Measurements from ENCODE around the gene TEKTIP1.

TEKTIP1 gene

DNA sequence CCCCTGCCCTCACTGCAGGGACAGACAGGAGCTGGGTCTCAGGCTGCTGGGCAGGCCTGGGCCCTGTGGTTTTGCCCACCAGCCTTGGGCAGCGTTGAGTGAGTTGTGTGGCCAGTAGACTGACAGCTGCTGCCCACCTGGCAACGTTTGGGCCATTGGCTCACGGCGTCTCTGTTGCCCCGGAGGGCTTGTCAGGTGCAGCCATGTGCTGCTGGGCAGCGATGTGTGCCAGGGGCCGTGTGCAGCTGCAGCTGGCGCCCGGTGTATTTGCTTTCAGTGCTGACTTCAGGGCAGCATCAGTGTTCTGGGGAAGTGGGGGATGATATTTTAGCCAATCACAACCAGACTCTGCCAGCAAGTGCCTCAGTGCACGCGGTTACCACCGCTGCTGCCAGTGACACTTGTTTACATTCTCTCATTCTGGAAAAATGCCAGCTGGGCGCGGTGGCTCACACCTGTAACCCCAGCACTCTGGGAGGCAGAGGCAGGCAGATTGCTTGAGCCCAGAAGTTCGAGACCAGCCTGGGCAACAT, 22.2 kb upstream of the TEKTIP1 start:
- H3K27ac ChIP-seq (ENCODE audit: low read depth in 2 of 2, low read length in 2 of 2) = no peak overlapping the region
- H3K36me3 ChIP-seq (ENCODE audit: control insufficient read depth in 2 of 2, insufficient read depth in 2 of 2, low read length in 2 of 2) = peaks cover 5 to 15% of the 10 kb centered on the region in 2 donors
- H3K4me1 ChIP-seq (ENCODE audit: control insufficient read depth in 2 of 2, insufficient read depth in 2 of 2, low read length in 2 of 2) = peaks cover 0 to 2% of the 10 kb centered on the region in 2 donors
- H3K4me3 ChIP-seq (ENCODE audit: low read length in 2 of 2) = no peak overlapping the region
- no peaks in the 10 kb centered on the region for H3K27me3 ChIP-seq (ENCODE audit: control insufficient read depth in 2 of 2, insufficient read depth in 2 of 2, low read length in 2 of 2)
- no peaks in the 10 kb centered on the region for H3K9me3 ChIP-seq (ENCODE audit: control insufficient read depth in 2 of 2, low read length in 2 of 2)
- H3K9ac ChIP-seq (ENCODE audit: low read depth in 1 of 2, low read length in 2 of 2) = no peak overlapping the region

DNA sequence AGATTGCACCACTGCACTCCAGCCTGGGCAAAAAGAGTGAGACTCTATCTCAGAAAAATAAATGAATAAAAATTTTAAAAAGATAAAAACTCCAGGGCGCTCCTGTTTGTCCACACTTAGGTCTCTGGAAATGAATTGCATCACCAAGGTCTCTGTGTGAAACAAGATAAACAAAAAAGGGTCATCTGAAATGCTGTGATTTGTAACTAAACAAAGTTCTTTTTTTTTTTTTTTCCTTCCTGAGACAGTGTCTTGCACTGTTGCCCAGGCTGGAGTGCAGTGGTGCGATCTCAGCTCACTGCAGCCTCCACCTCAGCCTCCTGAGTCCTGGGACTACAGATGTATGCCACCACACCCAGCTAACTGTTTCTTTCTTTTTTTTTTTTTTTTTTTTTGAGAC, 21.3 kb upstream of the TEKTIP1 start:
- no peaks in the 10 kb centered on the region for H3K9me3 ChIP-seq (ENCODE audit: control insufficient read depth in 2 of 2, low read length in 2 of 2)
- no peak overlapping the region for H3K27ac ChIP-seq (ENCODE audit: low read depth in 2 of 2, low read length in 2 of 2)
- no peak overlapping the region for H3K9ac ChIP-seq (ENCODE audit: low read depth in 1 of 2, low read length in 2 of 2)
- H3K36me3 ChIP-seq (ENCODE audit: control insufficient read depth in 2 of 2, insufficient read depth in 2 of 2, low read length in 2 of 2) = peaks cover 7 to 19% of the 10 kb centered on the region in 2 donors
- no peaks in the 10 kb centered on the region for H3K27me3 ChIP-seq (ENCODE audit: control insufficient read depth in 2 of 2, insufficient read depth in 2 of 2, low read length in 2 of 2)
- no peak overlapping the region for H3K4me3 ChIP-seq (ENCODE audit: low read length in 2 of 2)
- peaks cover 0 to 2% of the 10 kb centered on the region in 2 donors for H3K4me1 ChIP-seq (ENCODE audit: control insufficient read depth in 2 of 2, insufficient read depth in 2 of 2, low read length in 2 of 2)

DNA sequence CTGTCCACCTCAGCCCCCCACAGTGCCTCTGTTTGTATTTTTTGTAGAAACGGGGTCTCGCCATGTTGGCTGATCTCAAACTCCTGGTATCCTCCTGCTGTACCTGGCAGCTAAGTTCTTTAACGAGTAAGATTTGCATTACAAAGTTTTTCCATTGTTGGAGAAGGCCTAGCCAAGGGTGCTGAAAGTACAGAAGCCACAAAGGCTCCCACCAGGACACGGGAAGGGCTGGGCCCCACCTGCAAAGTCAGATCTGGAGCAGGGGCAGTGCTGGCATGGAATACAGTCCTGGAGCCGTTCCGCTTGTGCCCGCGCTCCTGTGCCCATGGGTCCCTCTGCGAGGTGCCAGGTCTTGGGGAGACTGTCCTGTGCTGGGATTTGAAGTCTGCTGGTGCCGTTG, 20.7 kb upstream of the TEKTIP1 start:
- H3K27ac ChIP-seq (ENCODE audit: low read depth in 2 of 2, low read length in 2 of 2) = no peak overlapping the region
- no peak overlapping the region for H3K4me3 ChIP-seq (ENCODE audit: low read length in 2 of 2)
- no peak overlapping the region for H3K9ac ChIP-seq (ENCODE audit: low read depth in 1 of 2, low read length in 2 of 2)
- peaks cover 0 to 2% of the 10 kb centered on the region in 2 donors for H3K4me1 ChIP-seq (ENCODE audit: control insufficient read depth in 2 of 2, insufficient read depth in 2 of 2, low read length in 2 of 2)
- no peaks in the 10 kb centered on the region for H3K27me3 ChIP-seq (ENCODE audit: control insufficient read depth in 2 of 2, insufficient read depth in 2 of 2, low read length in 2 of 2)
- H3K9me3 ChIP-seq (ENCODE audit: control insufficient read depth in 2 of 2, low read length in 2 of 2) = no peaks in the 10 kb centered on the region
- H3K36me3 ChIP-seq (ENCODE audit: control insufficient read depth in 2 of 2, insufficient read depth in 2 of 2, low read length in 2 of 2) = peaks cover 11 to 19% of the 10 kb centered on the region in 2 donors

DNA sequence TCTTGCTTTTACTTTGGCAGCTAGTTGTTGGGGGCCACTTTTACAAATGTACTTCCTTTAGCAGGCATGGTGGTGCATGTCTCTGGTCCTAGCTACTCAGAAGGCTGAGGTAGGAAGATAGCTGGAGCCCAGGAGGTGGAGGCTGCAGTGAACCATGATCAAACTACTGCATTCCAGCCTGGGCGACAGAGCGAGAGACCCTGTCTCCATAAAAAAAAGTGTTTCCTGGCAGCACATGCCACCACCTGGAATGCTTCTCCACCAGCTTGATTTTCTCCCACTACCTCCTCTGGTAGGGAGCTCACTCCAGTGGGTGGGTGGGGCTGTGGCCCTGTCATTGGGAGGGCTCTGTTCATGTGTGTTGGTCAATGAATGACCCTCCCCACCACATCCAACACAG, 20.3 kb upstream of the TEKTIP1 start:
- no peaks in the 10 kb centered on the region for H3K27me3 ChIP-seq (ENCODE audit: control insufficient read depth in 2 of 2, insufficient read depth in 2 of 2, low read length in 2 of 2)
- peaks cover 0 to 2% of the 10 kb centered on the region in 2 donors for H3K4me1 ChIP-seq (ENCODE audit: control insufficient read depth in 2 of 2, insufficient read depth in 2 of 2, low read length in 2 of 2)

DNA sequence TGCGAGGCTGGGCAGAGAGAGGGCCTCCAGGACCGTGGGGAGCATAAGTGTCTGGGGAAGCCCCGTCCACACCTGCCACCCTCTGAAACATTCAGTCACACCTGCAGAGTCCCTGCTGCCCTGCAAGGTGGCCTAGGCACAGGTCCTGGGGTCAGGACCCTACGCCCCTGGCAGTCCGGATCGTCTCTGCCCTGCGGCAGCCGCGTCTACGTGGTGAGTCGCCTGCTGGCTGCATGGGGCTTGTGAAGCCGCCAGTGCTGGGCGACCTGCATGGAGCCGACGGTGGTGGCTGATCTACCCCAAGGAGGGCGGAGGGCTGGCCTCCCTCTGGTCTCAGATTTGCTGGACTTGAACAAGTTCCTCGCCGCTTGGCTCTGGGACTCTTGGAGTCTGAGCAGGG, 19.8 kb upstream of the TEKTIP1 start:
- Histone ChIP-seq H3K9ac (ENCODE audit: low read depth in 1 of 2, low read length in 2 of 2) (no peak overlapping the region), H3K27ac (ENCODE audit: low read depth in 2 of 2, low read length in 2 of 2) (no peak overlapping the region), H3K4me1 (ENCODE audit: control insufficient read depth in 2 of 2, insufficient read depth in 2 of 2, low read length in 2 of 2) (peaks cover 0 to 2% of the 10 kb centered on the region in 2 donors), H3K27me3 (ENCODE audit: control insufficient read depth in 2 of 2, insufficient read depth in 2 of 2, low read length in 2 of 2) (no peaks in the 10 kb centered on the region), H3K9me3 (ENCODE audit: control insufficient read depth in 2 of 2, low read length in 2 of 2) (no peaks in the 10 kb centered on the region), H3K36me3 (ENCODE audit: control insufficient read depth in 2 of 2, insufficient read depth in 2 of 2, low read length in 2 of 2) (peaks cover 18 to 26% of the 10 kb centered on the region in 2 donors), H3K4me3 (ENCODE audit: low read length in 2 of 2) (no peak overlapping the region)

More for the DNA sequence above, 20.3 kb upstream of the TEKTIP1 start:
- H3K27ac ChIP-seq (ENCODE audit: low read depth in 2 of 2, low read length in 2 of 2) = no peak overlapping the region
- H3K36me3 ChIP-seq (ENCODE audit: control insufficient read depth in 2 of 2, insufficient read depth in 2 of 2, low read length in 2 of 2) = peaks cover 15 to 22% of the 10 kb centered on the region in 2 donors
- no peak overlapping the region for H3K9ac ChIP-seq (ENCODE audit: low read depth in 1 of 2, low read length in 2 of 2)
- H3K4me3 ChIP-seq (ENCODE audit: low read length in 2 of 2) = no peak overlapping the region
- no peaks in the 10 kb centered on the region for H3K9me3 ChIP-seq (ENCODE audit: control insufficient read depth in 2 of 2, low read length in 2 of 2)

DNA sequence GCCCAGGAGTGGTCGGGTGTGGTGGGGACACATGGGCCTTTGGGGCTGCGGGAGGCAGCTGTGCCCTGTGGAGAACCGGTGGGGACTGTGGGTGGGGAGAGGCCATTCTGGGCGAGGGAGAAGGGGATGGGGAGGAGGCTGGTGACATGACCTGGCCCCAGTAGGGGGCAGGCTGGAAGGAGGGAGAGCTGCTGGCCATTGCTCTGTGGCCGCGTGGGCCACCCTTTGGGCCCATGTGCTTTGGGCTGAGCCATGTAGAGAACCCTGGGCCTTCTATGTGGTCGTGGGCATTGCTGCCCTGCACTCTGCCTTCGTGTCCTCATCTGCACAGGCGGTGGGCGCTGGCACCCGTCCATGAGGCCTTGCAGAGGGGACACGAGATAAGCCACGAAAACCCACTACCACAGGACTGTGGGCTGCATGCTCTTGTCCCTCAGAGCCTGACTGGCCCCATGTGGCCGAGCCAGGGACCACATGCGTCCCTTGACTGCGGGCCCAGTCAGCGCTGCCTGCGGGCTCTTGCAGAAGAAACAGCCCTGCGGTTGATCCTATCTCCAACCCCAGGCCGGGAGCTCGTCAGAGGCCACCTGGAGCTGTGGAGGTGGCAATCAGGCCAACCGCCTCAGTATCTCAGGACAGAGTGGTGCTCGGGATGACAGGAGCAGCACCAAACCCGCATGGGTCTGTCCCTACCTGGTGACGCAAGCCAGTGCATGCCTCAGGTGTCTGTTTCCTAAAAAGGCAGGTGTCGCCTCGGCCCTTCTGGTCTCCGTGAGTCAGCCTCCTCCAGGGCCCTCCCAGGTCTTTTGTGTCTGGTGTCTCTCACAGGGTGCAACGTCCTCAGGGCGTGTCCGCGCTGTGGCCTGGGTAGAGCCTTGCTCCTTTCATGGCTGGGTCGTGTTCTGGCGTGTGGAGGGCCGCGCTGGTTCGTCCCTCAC, 18.5 kb upstream of the TEKTIP1 start:
- Histone ChIP-seq H3K4me1 (ENCODE audit: control insufficient read depth in 2 of 2, insufficient read depth in 2 of 2, low read length in 2 of 2) (peaks cover 0 to 2% of the 10 kb centered on the region in 2 donors), H3K27me3 (ENCODE audit: control insufficient read depth in 2 of 2, insufficient read depth in 2 of 2, low read length in 2 of 2) (no peaks in the 10 kb centered on the region), H3K9me3 (ENCODE audit: control insufficient read depth in 2 of 2, low read length in 2 of 2) (no peaks in the 10 kb centered on the region), H3K27ac (ENCODE audit: low read depth in 2 of 2, low read length in 2 of 2) (no peak overlapping the region), H3K9ac (ENCODE audit: low read depth in 1 of 2, low read length in 2 of 2) (no peak overlapping the region), H3K36me3 (ENCODE audit: control insufficient read depth in 2 of 2, insufficient read depth in 2 of 2, low read length in 2 of 2) (peaks cover 28 to 37% of the 10 kb centered on the region in 2 donors), H3K4me3 (ENCODE audit: low read length in 2 of 2) (no peak overlapping the region)

DNA sequence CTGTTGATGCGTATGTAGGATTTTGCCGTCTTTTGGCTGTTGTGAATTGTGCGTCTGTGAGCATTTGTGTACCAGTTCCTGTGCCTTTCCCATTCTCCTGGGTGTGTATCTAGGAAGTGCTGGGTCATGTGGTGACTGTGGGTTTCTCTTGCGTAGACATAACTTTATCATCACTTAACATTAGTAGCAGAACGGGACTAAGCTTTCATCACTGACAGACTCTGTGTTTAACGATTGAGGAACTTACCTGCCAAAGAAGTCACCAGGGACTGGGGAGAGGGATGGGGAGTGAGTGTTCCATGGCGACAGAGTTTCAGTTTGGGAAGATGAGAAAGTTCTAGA, 17.9 kb upstream of the TEKTIP1 start:
- Histone ChIP-seq H3K27ac (ENCODE audit: low read depth in 2 of 2, low read length in 2 of 2) (no peak overlapping the region), H3K9me3 (ENCODE audit: control insufficient read depth in 2 of 2, low read length in 2 of 2) (no peaks in the 10 kb centered on the region), H3K4me1 (ENCODE audit: control insufficient read depth in 2 of 2, insufficient read depth in 2 of 2, low read length in 2 of 2) (peaks cover 0 to 2% of the 10 kb centered on the region in 2 donors), H3K9ac (ENCODE audit: low read depth in 1 of 2, low read length in 2 of 2) (no peak overlapping the region), H3K27me3 (ENCODE audit: control insufficient read depth in 2 of 2, insufficient read depth in 2 of 2, low read length in 2 of 2) (no peaks in the 10 kb centered on the region), H3K4me3 (ENCODE audit: low read length in 2 of 2) (no peak overlapping the region), H3K36me3 (ENCODE audit: control insufficient read depth in 2 of 2, insufficient read depth in 2 of 2, low read length in 2 of 2) (peaks cover 33 to 37% of the 10 kb centered on the region in 2 donors)

DNA sequence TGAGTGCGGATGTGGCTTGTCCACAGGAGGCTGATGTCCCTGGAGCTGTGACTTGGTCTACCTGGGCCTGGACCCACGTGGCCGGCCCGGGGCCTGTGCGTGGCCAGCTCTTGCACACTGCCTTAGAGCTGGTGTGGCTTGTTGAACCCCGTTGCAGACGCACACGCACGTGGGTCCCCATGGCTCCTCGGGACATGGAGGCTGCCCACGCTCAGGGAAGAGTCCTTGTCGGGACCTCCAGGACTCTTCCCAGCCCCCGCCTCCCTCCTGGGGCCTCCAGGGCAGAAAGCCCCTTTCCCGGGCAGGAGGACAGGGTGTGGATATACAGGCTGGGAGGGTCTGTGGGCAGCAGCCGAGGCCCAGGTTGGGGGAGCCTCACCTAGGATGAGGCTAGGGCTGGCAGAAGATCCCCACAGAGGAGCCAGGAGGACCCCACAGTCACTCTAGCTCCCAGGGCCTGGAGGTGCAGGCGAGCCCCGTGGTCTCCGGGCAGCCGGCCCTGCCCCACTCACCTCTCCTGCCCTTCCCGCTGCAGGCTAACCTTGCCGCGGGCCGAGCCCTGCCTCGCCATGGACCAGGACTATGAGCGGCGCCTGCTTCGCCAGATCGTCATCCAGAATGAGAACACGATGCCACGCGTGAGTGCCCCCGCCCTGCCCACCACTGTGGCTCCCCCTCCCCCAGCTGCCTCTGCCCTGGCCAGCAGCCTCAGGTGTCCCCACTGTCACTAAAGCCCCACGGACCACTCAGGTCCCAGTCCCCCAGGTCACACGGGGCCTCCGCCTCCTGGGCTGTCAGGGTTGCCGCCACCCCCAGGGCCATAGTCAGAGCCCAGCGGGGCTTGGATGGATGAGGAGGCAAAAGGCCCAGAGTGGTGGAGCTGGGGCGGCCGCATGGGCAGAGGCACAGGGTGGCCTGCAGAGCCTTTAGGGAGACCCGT, 16.3 kb upstream of the TEKTIP1 start:
- no peaks in the 10 kb centered on the region for H3K27me3 ChIP-seq (ENCODE audit: control insufficient read depth in 2 of 2, insufficient read depth in 2 of 2, low read length in 2 of 2)
- no peak overlapping the region for H3K4me3 ChIP-seq (ENCODE audit: low read length in 2 of 2)
- H3K9ac ChIP-seq (ENCODE audit: low read depth in 1 of 2, low read length in 2 of 2) = no peak overlapping the region
- no peaks in the 10 kb centered on the region for H3K4me1 ChIP-seq (ENCODE audit: control insufficient read depth in 2 of 2, insufficient read depth in 2 of 2, low read length in 2 of 2)
- no peak overlapping the region for H3K27ac ChIP-seq (ENCODE audit: low read depth in 2 of 2, low read length in 2 of 2)
- H3K9me3 ChIP-seq (ENCODE audit: control insufficient read depth in 2 of 2, low read length in 2 of 2) = no peaks in the 10 kb centered on the region
- peaks cover 44 to 48% of the 10 kb centered on the region in 2 donors for H3K36me3 ChIP-seq (ENCODE audit: control insufficient read depth in 2 of 2, insufficient read depth in 2 of 2, low read length in 2 of 2)

DNA sequence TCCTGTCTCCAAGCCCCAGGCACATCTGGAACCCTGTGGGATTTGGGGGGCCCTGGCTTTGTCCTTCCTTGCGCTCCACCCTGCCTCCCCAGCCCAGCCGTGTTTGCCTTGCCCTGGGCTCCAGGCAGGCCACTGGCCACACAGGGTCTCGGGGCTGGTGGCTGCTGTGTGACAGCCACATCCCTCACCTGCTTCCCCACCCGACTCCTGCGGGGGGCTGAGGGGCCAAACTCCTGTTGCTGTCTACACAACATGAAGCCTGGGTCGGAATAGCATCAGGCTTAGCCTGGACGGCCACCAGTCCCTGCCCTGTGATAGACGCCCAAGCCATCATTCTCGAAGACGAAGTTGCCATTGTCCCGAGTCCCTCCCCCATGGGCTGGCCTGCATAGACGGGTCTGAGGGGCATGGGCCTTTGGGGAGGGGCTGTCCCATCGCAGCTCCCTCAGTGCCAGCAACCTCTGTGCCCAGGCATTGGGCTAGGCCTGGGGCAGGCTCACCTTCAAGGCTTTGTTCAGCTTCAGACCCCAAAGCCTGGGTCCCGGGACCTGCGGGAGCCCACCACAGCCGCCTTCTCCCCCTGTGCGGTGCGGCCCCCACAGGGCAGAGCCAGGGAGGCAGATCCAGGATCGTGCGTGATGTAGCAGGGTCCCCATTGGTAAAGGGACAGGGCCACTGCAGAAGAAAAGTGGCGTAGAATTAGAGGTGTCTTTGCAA, 15.5 kb upstream of the TEKTIP1 start:
- Histone ChIP-seq H3K36me3 (ENCODE audit: control insufficient read depth in 2 of 2, insufficient read depth in 2 of 2, low read length in 2 of 2) (peaks cover 48 to 51% of the 10 kb centered on the region in 2 donors), H3K9ac (ENCODE audit: low read depth in 1 of 2, low read length in 2 of 2) (no peak overlapping the region), H3K9me3 (ENCODE audit: control insufficient read depth in 2 of 2, low read length in 2 of 2) (no peaks in the 10 kb centered on the region), H3K27ac (ENCODE audit: low read depth in 2 of 2, low read length in 2 of 2) (no peak overlapping the region), H3K4me1 (ENCODE audit: control insufficient read depth in 2 of 2, insufficient read depth in 2 of 2, low read length in 2 of 2) (no peaks in the 10 kb centered on the region), H3K27me3 (ENCODE audit: control insufficient read depth in 2 of 2, insufficient read depth in 2 of 2, low read length in 2 of 2) (no peaks in the 10 kb centered on the region), H3K4me3 (ENCODE audit: low read length in 2 of 2) (no peak overlapping the region)
